HCT116 (cell line): ENCODE data around the gene CDH13. TPM values are rescaled to one million over a fixed set of nuclear protein-coding genes. Genes with fewer than 3 reads are reported as not detected.

ENCODE experiments used
- ATAC-seq: fragments of 200-7000 bp; cut with Tn5 transposase; 2 replicates; pipeline ENCODE4 v1.9.1; 2020; ENCODE audit warnings: mild to moderate bottlenecking, moderate library complexity
- BruUV-seq: library from RNA; stranded (reverse); fragments of 400-500 nt; replicated peaks from 2 replicates; lab custom pipeline; 2021; lab: Mats Ljungman, UMichigan
- CTCF ChIA-PET: fragments of 300-600 bp; sonication (Branson Sonifier 250); formaldehyde crosslinking; loops from one replicate; lab custom pipeline; 2021; ENCODE audit warnings: antibody characterized with exemption; lab: Charles Lee
- POLR2A ChIA-PET: fragments of 300-600, 350-600 bp; sonication (Branson Sonifier 250); formaldehyde crosslinking; loops from one replicate; lab custom pipeline; 2021; ENCODE audit warnings: antibody characterized with exemption; lab: Charles Lee
- RAD21 ChIA-PET, 2 experiments: fragments of 300-600 bp; sonication (Branson Sonifier 250); formaldehyde crosslinking; loops; one replicate each; lab custom pipeline; 2023; ENCODE audit warnings: low total read pairs in 2 of 2; ENCODE audit not compliant: uncharacterized antibody in 2 of 2, unreplicated experiment in 2 of 2, low non-redundant PET in 1 of 2; lab: Charles Lee
- DNase-seq: peaks from one replicate; pipeline ENCODE4 v3.0.0-alpha.2; 2010; ENCODE audit warnings: low read depth, low spot score
- H2AFZ ChIP-seq: fragments of 200-600 bp; shearing (Covaris generic), sonication (generic); 2 replicates; pipeline ENCODE4 v1.6.1; 2017; ENCODE audit warnings: low read depth, mixed run types, mixed read lengths, antibody characterized with exemption, low read length; ENCODE audit not compliant: poor library complexity, severe bottlenecking
- H3K27ac ChIP-seq: 2 replicates; pipeline ENCODE4 v1.5.1; 2012; ENCODE audit warnings: low read depth, low read length
- H3K27me3 ChIP-seq: fragments of 200-600 bp; sonication (generic); 2 replicates; pipeline ENCODE4 v1.6.1; 2016; ENCODE audit warnings: mixed run types, low read length, mixed read lengths; ENCODE audit not compliant: insufficient read depth
- H3K36me3 ChIP-seq, 2 experiments: fragments of 200-500 bp in 1 of 2; fragments of 200-600 bp in 1 of 2; sonication (Bioruptor generic) in 1 of 2; sonication (generic) in 1 of 2; 2 replicates each; pipeline versions ENCODE4 v1.5.1 to v1.6.1; 2014 to 2016; ENCODE audit warnings: low read length in 2 of 2, inconsistent platforms in 1 of 2, mixed read lengths in 1 of 2, mixed run types in 1 of 2; ENCODE audit not compliant: insufficient read depth in 2 of 2, control insufficient read depth in 1 of 2
- H3K4me1 ChIP-seq, 2 experiments: fragments of 200-600 bp in 1 of 2; sonication (generic) in 1 of 2; 2 replicates each; pipeline versions ENCODE4 v1.5.1 to v1.6.1; 2012 to 2017; ENCODE audit warnings: low read length in 2 of 2, inconsistent platforms in 1 of 2, mild to moderate bottlenecking in 1 of 2, mixed read lengths in 1 of 2, mixed run types in 1 of 2, moderate library complexity in 1 of 2; ENCODE audit not compliant: insufficient read depth in 2 of 2, control insufficient read depth in 1 of 2
- H3K4me2 ChIP-seq: fragments of 200-600 bp; sonication (generic); 2 replicates; pipeline ENCODE4 v1.6.1; 2017; ENCODE audit warnings: mixed run types, low read length, mixed read lengths
- H3K4me3 ChIP-seq, 2 experiments: fragments of 200-600 bp in 1 of 2; sonication (generic) in 1 of 2; replicated peaks in 1 of 2; 2 replicates each; pipeline ENCODE4 v1.5.1; 2011 to 2016; ENCODE audit warnings: low read length in 2 of 2, control low read depth in 1 of 2, low read depth in 1 of 2, mild to moderate bottlenecking in 1 of 2, mixed read lengths in 1 of 2, mixed run types in 1 of 2
- H3K79me2 ChIP-seq: fragments of 200-600 bp; sonication (generic); 2 replicates; pipeline ENCODE4 v1.6.1; 2017; ENCODE audit warnings: mild to moderate bottlenecking, mixed run types, low read length, moderate library complexity, mixed read lengths; ENCODE audit not compliant: insufficient read depth
- H3K9ac ChIP-seq: fragments of 200-600 bp; sonication (generic); 2 replicates; pipeline ENCODE4 v1.6.1; 2016; ENCODE audit warnings: low read length, mixed read lengths
- H3K9me2 ChIP-seq: fragments of 200-600 bp; sonication (generic), shearing (Covaris generic); 2 replicates; pipeline ENCODE4 v1.6.1; 2017; ENCODE audit warnings: mixed run types, mild to moderate bottlenecking, moderate library complexity; ENCODE audit not compliant: insufficient read depth
- H3K9me3 ChIP-seq, 2 experiments: fragments of 200-500 bp in 1 of 2; fragments of 200-600 bp in 1 of 2; sonication (Bioruptor generic) in 1 of 2; sonication (generic) in 1 of 2; 2 replicates each; pipeline ENCODE4 v1.6.1; 2014 to 2017; ENCODE audit warnings: low read length in 2 of 2, mixed read lengths in 2 of 2, inconsistent platforms in 1 of 2, low read depth in 1 of 2, mild to moderate bottlenecking in 1 of 2, mixed run types in 1 of 2, moderate library complexity in 1 of 2; ENCODE audit not compliant: control insufficient read depth in 1 of 2, insufficient read depth in 1 of 2
- H4K20me1 ChIP-seq: fragments of 200-600 bp; sonication (generic), shearing (Covaris generic); 2 replicates; pipeline ENCODE4 v1.6.1; 2017; ENCODE audit warnings: mixed run types, mild to moderate bottlenecking, moderate library complexity; ENCODE audit not compliant: insufficient read depth
- ATF3 ChIP-seq: IDR thresholded peaks from 2 replicates; pipeline ENCODE4 v1.6.1; 2012
- CBX3 ChIP-seq: IDR thresholded peaks from 2 replicates; pipeline ENCODE4 v1.6.1; 2012; ENCODE audit warnings: low read depth
- CTCF ChIP-seq, 3 experiments: fragments of 200-600 bp in 1 of 3; sonication (generic) in 1 of 3; IDR thresholded peaks in 2 of 3; conservative IDR thresholded peaks in 1 of 3; 2 replicates each; pipeline ENCODE4 v1.5.1; 2012 to 2017; ENCODE audit warnings: low read depth in 2 of 3, low read length in 2 of 3, antibody characterized with exemption in 1 of 3, borderline replicate concordance in 1 of 3, control low read depth in 1 of 3, mild to moderate bottlenecking in 1 of 3, mixed read lengths in 1 of 3, mixed run types in 1 of 3, moderate library complexity in 1 of 3; ENCODE audit not compliant: insufficient read depth in 1 of 3
- EGR1 ChIP-seq: IDR thresholded peaks from 2 replicates; pipeline ENCODE4 v1.6.1; 2012; ENCODE audit warnings: low read depth
- EZH2 ChIP-seq: fragments of 200-600 bp; sonication (generic); IDR thresholded peaks from 2 replicates; pipeline ENCODE4 v1.6.1; 2017; ENCODE audit warnings: antibody characterized with exemption, mixed run types
- EZH2phosphoT487 ChIP-seq: fragments of 200-600 bp; IDR thresholded peaks from 2 replicates; pipeline ENCODE4 v1.6.1; 2018; ENCODE audit warnings: antibody characterized with exemption, borderline replicate concordance
- FOSL1 ChIP-seq: IDR thresholded peaks from 2 replicates; pipeline ENCODE4 v1.6.1; 2012; ENCODE audit warnings: low read depth
- JUND ChIP-seq: IDR thresholded peaks from 2 replicates; pipeline ENCODE4 v1.6.1; 2012
- MAX ChIP-seq: IDR thresholded peaks from 2 replicates; pipeline ENCODE4 v1.6.1; 2012
- POLR2AphosphoS5 ChIP-seq: IDR thresholded peaks from 2 replicates; pipeline ENCODE4 v1.6.1; 2011; ENCODE audit warnings: mild to moderate bottlenecking, low read depth, low read length, moderate library complexity
- RAD21 ChIP-seq: IDR thresholded peaks from 2 replicates; pipeline ENCODE4 v1.6.1; 2012; ENCODE audit warnings: low read depth, mild to moderate bottlenecking
- REST ChIP-seq: IDR thresholded peaks from 2 replicates; pipeline ENCODE4 v1.6.1; 2012; ENCODE audit warnings: low read depth
- SIN3A ChIP-seq: IDR thresholded peaks from 2 replicates; pipeline ENCODE4 v1.6.1; 2012; ENCODE audit warnings: low read depth
- SP1 ChIP-seq: IDR thresholded peaks from 2 replicates; pipeline ENCODE4 v1.6.1; 2012; ENCODE audit warnings: low read depth
- SRF ChIP-seq: IDR thresholded peaks from 2 replicates; pipeline ENCODE4 v1.6.1; 2012; ENCODE audit warnings: low read depth
- YY1 ChIP-seq: IDR thresholded peaks from 2 replicates; pipeline ENCODE4 v1.6.1; 2011; ENCODE audit warnings: low read length, low read depth, moderate library complexity, mild to moderate bottlenecking; ENCODE audit not compliant: insufficient replicate concordance; ENCODE audit errors: extremely low read depth
- ZBTB33 ChIP-seq: IDR thresholded peaks from 2 replicates; pipeline ENCODE4 v1.6.1; 2011; ENCODE audit warnings: mild to moderate bottlenecking, low read length, moderate library complexity; ENCODE audit not compliant: insufficient replicate concordance; ENCODE audit errors: extremely low read depth
- ZFX ChIP-seq: fragments of 450-650 bp; IDR thresholded peaks from 2 replicates; pipeline ENCODE4 v1.6.1; 2017
- ZNF274 ChIP-seq: fragments of 200-500 bp; sonication (Bioruptor generic); IDR thresholded peaks from 2 replicates; pipeline ENCODE4 v1.6.1; 2014; ENCODE audit warnings: mild to moderate bottlenecking, low read depth, low read length, inconsistent platforms
- intact Hi-C: fragments of 100-400 bp; cut with micrococcal nuclease; formaldehyde crosslinking; loops from 2 replicates; pipeline ENCODE4 v1.10.0; 2022
- total RNA-seq: library from RNA; stranded (reverse); gene quantifications from one replicate; pipeline ENCODE4 v1.2.1, GENCODE V29; 2021; ENCODE audit not compliant: unreplicated experiment

The CDH13 gene
- total RNA-seq, 1 experiment from 2014 or later, result not detected

GRCh38 chr16:83138976-83139690 is 512.4 kb downstream of the CDH13 start:
- no TSS peak for BruUV-seq

More at GRCh38 chr16:83138976-83139690, 512.4 kb downstream of the CDH13 start:
- Histone ChIP-seq H3K9me2 (no peaks in the 10 kb centered on the region), H3K79me2 (no peaks in the 10 kb centered on the region), H4K20me1 (no peaks in the 10 kb centered on the region), H3K4me3 (no peak overlapping the region), H3K4me2 (no peak overlapping the region), H3K9ac (no peak overlapping the region)
- RAD21 ChIA-PET, result no interaction called here
- DNase-seq, result no peak
- CTCF ChIA-PET, result no interaction called here
- TF ChIP-seq SP1, result no peak
- TF ChIP-seq SIN3A, result no peak
- TF ChIP-seq EZH2phosphoT487, result no peak
- no peak for TF ChIP-seq CTCF (IDR thresholded peaks at IDR 0.05 in 2 of 3, conservative IDR thresholded peaks at IDR 0.05 in 1 of 3; ENCODE audit: borderline replicate concordance in 1 of 3, insufficient read depth in 1 of 3, low read depth in 2 of 3, low read length in 2 of 3)
- TF ChIP-seq MAX, result no peak
- TF ChIP-seq YY1, result no peak
- TF ChIP-seq SRF, result no peak
- no peak for TF ChIP-seq JUND
- TF ChIP-seq EZH2, result no peak
- TF ChIP-seq FOSL1, result no peak
- TF ChIP-seq ZFX, result no peak
- no peak for TF ChIP-seq RAD21
- no peak for TF ChIP-seq EGR1
- no peak for TF ChIP-seq ZNF274
- TF ChIP-seq ATF3, result no peak
- no peak for TF ChIP-seq CBX3
- TF ChIP-seq POLR2AphosphoS5, result no peak
- no peak for TF ChIP-seq REST
- no peak for TF ChIP-seq ZBTB33
- TF ChIP-seq, all 23 proteins: peak for 0
- no peak overlapping the region for H3K27ac ChIP-seq
- no peaks in the 10 kb centered on the region for H3K4me1 ChIP-seq
- intact Hi-C loops, result no loop called here
- POLR2A ChIA-PET, result no interaction called here
- no peaks in the 10 kb centered on the region for H3K27me3 ChIP-seq
- no peak overlapping the region for H2AFZ ChIP-seq
- H3K9me3 ChIP-seq, result peaks cover 17 to 24% of the 10 kb centered on the region in 2 experiments; a peak in 2 of 4 replicates
- no peak for ATAC-seq
- H3K36me3 ChIP-seq, result no peaks in the 10 kb centered on the region
